ENCODE data around the gene RICTOR.

The RICTOR gene, protein sequence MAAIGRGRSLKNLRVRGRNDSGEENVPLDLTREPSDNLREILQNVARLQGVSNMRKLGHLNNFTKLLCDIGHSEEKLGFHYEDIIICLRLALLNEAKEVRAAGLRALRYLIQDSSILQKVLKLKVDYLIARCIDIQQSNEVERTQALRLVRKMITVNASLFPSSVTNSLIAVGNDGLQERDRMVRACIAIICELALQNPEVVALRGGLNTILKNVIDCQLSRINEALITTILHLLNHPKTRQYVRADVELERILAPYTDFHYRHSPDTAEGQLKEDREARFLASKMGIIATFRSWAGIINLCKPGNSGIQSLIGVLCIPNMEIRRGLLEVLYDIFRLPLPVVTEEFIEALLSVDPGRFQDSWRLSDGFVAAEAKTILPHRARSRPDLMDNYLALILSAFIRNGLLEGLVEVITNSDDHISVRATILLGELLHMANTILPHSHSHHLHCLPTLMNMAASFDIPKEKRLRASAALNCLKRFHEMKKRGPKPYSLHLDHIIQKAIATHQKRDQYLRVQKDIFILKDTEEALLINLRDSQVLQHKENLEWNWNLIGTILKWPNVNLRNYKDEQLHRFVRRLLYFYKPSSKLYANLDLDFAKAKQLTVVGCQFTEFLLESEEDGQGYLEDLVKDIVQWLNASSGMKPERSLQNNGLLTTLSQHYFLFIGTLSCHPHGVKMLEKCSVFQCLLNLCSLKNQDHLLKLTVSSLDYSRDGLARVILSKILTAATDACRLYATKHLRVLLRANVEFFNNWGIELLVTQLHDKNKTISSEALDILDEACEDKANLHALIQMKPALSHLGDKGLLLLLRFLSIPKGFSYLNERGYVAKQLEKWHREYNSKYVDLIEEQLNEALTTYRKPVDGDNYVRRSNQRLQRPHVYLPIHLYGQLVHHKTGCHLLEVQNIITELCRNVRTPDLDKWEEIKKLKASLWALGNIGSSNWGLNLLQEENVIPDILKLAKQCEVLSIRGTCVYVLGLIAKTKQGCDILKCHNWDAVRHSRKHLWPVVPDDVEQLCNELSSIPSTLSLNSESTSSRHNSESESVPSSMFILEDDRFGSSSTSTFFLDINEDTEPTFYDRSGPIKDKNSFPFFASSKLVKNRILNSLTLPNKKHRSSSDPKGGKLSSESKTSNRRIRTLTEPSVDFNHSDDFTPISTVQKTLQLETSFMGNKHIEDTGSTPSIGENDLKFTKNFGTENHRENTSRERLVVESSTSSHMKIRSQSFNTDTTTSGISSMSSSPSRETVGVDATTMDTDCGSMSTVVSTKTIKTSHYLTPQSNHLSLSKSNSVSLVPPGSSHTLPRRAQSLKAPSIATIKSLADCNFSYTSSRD (N-terminal part only)

DNA sequence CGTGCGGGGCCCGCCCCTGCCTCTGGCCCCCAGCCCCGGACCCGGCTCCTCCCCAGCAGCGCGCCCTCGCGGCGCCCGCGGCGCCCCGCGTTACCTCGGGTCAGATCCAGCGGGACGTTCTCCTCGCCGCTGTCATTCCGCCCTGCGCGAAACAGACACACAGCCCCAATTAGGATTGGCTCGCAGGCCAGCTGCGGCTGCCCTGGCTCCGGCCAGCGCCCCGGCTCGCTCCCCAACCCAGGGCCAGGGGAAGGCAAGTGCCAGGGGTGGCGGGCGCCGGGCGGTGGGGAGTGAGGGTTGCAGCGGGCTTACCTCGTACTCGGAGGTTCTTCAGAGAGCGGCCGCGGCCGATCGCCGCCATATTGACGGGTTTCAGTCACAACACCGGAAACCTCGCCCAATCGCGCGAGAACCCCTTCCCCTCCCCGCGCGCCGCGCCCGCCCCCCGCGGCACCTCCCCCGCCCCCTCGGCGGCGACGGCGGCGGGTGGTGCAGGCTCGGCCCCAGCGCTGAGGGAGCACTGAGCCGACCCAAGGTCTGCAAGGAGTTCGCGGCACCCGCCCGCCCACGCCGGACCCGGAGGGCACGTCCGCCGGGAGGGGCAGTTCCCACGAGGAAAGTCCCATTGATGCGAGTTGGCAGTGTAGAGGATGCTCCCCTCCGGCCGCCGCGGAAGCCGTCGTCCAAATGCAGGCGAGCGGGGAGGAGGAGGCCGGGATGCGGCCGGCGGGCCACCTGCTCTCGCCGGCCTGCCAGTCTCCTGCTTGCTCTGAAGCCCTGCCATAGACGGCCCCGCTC is at the start of gene RICTOR:
TSS of gene RICTOR (minus strand) at position 383 of the 798 bp plus-strand sequence. CDS start at position 361, 22 bp downstream.
- Mint-ChIP-seq H3K9me3 (no peaks in the 10 kb centered on the region), H3K27me3 (no peaks in the 10 kb centered on the region), H3K4me1 (peaks cover 13 to 31% of the 10 kb centered on the region in 2 donors), H3K27ac (peak within 1 kb of the TSS; percentile 95), H3K4me3 (peak within 1 kb of the TSS; percentile 89 to 97), H3K36me3 (peaks cover 0 to 4% of the 10 kb centered on the region in 2 donors)
- ATAC-seq (replicated peaks) (peak; percentile 84 to 85), DNase-seq (peak; percentile 90)

DNA sequence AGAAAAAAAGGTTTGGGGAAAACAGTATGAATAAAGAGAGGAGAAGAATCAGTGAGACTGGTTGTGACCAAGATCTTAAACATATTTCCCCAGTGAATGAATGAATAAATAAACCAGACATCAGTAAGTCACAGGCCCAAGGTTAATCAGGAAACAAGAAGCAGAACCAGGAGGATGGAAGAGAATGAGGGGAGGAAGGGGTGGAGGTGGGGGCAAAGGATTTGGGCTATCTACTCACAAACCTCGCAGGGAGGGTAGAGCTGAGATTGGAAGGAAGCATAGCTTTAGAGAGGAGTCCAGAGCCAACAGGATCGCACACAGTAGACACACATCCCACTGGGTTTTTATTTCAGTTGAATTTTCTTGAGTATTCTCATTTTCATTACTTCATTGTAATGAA is 47.7 kb upstream of the RICTOR start:
- DNase-seq = no peak
- no peaks in the 10 kb centered on the region for H3K27me3 Mint-ChIP-seq
- H3K27ac Mint-ChIP-seq = no peak overlapping the region
- no peaks in the 10 kb centered on the region for H3K36me3 Mint-ChIP-seq
- no peak overlapping the region for H3K4me3 Mint-ChIP-seq
- no peak for ATAC-seq (replicated peaks)
- no peaks in the 10 kb centered on the region for H3K4me1 Mint-ChIP-seq
- H3K9me3 Mint-ChIP-seq = no peaks in the 10 kb centered on the region

DNA sequence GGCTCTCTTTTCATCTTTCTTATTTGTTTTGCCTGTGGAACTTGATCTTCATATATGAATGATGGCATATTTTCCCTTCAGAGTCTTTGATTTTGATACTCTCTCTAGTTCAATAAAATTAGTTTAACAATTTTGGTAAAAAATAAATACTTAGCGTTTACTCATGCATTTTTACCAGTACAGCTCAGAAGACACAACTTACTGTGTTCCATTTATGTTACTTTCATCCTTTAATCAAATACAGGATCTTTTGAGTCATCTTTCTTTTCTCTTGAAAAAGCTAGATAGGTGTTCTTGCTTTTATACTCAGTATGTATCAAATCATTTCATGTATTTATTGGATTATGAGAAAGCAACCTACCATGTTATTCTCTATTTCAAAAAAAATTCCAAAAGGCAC is 47.1 kb upstream of the RICTOR start:
- no peak overlapping the region for H3K4me3 Mint-ChIP-seq
- H3K9me3 Mint-ChIP-seq = no peaks in the 10 kb centered on the region
- DNase-seq (no peak), ATAC-seq (replicated peaks) (no peak)
- H3K27ac Mint-ChIP-seq = no peak overlapping the region
- no peaks in the 10 kb centered on the region for H3K36me3 Mint-ChIP-seq
- H3K4me1 Mint-ChIP-seq = no peaks in the 10 kb centered on the region
- no peaks in the 10 kb centered on the region for H3K27me3 Mint-ChIP-seq

DNA sequence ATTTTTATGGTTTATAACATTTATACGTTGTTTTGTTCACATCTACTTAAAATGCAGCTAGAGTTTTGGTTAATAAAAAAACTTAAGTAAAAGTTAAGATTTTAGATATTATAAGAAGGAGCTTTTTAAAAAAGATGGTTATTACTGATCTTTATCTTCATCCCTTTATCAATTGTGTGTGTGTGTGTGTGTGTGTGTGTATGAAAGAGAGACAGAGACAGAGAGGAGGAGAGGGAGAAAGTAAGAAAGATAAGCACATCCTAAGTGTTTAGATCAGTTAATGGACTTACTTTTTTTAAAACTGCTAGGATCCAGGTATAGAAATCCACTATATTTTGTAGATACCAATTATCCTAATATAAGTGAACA is 45.8 kb upstream of the RICTOR start:
- H3K27me3 Mint-ChIP-seq = no peaks in the 10 kb centered on the region
- no peak for ATAC-seq (replicated peaks)
- no peak overlapping the region for H3K27ac Mint-ChIP-seq
- no peaks in the 10 kb centered on the region for H3K4me1 Mint-ChIP-seq
- no peaks in the 10 kb centered on the region for H3K36me3 Mint-ChIP-seq
- H3K4me3 Mint-ChIP-seq = no peak overlapping the region
- no peak for DNase-seq
- no peaks in the 10 kb centered on the region for H3K9me3 Mint-ChIP-seq

DNA sequence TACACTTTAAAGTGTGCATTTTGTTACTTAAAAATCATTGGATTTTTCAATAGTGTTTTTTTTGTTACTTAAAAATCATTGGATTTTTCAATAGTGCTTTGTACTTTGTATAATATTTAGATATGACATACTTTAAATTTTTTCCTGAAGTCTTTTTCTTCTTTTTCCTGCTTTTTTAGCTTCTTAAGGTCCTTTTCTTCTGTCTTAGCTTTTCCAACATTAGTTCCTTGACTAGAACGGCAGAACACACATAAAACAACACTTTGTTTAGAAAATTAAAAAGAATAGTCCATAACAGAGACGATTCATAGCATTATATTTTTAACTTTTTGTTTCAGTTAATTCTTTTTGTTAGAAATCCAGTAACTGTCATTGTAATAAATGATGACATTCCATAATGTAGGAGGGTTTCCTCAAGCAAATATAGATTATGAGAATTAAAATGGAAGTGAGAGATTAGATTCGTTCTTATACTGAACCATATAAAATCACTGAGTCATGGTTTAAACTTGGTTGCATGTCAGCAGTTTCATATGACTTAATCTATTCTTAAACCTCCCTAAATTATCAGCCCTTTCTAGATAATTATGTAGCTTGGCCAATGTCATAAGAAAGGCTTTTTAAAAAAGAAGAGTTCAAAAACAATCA is 45.3 kb upstream of the RICTOR start:
- Mint-ChIP-seq H3K4me1 (no peaks in the 10 kb centered on the region), H3K27ac (no peak overlapping the region), H3K27me3 (no peaks in the 10 kb centered on the region), H3K9me3 (no peaks in the 10 kb centered on the region), H3K36me3 (no peaks in the 10 kb centered on the region), H3K4me3 (no peak overlapping the region)
- ATAC-seq (replicated peaks) (no peak), DNase-seq (no peak)

DNA sequence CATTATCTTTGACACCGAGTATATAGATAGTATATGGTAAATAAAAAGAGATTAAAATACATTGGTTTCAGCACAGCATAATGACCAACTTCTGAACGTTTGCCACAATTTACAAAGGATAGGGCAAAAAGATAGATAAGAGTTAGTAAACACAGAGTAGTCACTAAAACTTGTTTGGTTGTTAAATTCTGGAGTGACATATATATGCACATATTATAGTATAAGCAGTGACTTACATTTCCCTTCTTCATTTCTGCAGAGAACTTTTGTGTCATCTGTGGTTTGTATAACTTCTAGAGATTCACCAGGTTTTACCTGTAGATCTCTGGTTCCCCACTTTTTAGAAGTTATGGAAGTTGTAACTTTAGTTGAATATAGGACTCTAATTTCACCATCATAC is 44.4 kb upstream of the RICTOR start:
- no peak for DNase-seq
- Mint-ChIP-seq H3K27ac (no peak overlapping the region), H3K4me3 (no peak overlapping the region), H3K36me3 (no peaks in the 10 kb centered on the region), H3K4me1 (no peaks in the 10 kb centered on the region), H3K9me3 (no peaks in the 10 kb centered on the region), H3K27me3 (no peaks in the 10 kb centered on the region)
- ATAC-seq (replicated peaks) = no peak

DNA sequence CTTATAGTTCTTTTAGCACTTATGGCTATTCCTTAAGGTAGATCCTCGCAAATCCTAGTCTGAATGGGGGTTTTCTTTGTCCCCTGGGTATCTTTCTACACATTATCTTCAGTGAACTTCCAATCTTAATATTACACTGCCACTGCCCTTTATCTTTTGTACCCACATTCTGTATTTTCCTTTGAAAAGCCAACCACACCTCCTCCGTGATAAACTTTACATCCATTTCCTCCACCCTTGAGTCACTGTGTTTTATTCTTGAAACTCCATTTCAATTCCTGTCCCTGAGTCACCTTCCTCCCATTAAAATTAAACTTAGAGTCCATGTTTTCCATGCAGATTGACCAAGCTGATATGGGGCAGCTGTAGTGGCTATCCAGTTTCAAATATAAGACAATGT is 43.2 kb upstream of the RICTOR start:
- Mint-ChIP-seq H3K27me3 (no peaks in the 10 kb centered on the region), H3K36me3 (no peaks in the 10 kb centered on the region), H3K27ac (no peak overlapping the region), H3K9me3 (no peaks in the 10 kb centered on the region), H3K4me1 (no peaks in the 10 kb centered on the region), H3K4me3 (no peak overlapping the region)
- DNase-seq (no peak), ATAC-seq (replicated peaks) (no peak)

DNA sequence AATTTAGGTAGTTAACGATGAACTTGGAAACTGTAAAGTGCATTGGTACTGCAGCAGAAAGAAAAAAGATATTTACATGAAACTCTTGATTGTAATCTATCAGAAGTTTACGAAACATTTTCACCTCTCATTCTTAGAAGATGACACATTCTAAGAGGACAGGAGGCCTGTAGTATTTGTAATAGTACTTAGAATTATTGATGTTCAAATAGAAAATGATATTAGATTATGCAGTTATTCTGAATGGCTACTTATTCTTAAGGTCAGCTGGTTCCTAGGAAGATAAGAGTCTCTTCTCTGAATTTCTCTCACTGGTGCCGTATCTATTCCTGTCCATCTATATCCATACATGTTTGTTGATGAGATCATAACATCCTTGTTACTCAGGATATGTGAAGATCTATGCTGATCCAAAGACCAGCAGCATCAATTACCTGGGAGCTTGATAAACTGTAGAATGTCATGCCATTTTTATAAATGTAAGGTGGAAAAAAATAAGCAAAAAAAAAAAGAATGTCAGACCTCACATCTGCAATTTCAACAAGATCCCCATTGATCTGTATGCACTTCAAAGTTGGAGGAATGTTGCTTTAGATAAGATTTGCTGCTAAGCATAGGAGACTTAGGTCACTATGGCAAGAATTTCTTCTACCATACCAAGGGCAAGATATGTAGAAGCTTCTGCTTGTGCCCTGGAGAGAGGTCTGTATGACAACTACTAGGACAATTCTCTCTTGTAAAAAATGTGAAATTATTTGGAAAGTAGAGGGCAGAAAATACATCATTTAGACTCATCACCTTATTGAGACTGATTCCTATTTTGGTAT is 42.4 kb upstream of the RICTOR start:
- Mint-ChIP-seq H3K27ac (no peak overlapping the region), H3K9me3 (no peaks in the 10 kb centered on the region), H3K4me1 (no peaks in the 10 kb centered on the region), H3K4me3 (no peak overlapping the region), H3K36me3 (no peaks in the 10 kb centered on the region), H3K27me3 (no peaks in the 10 kb centered on the region)
- no peak for DNase-seq
- no peak for ATAC-seq (replicated peaks)

DNA sequence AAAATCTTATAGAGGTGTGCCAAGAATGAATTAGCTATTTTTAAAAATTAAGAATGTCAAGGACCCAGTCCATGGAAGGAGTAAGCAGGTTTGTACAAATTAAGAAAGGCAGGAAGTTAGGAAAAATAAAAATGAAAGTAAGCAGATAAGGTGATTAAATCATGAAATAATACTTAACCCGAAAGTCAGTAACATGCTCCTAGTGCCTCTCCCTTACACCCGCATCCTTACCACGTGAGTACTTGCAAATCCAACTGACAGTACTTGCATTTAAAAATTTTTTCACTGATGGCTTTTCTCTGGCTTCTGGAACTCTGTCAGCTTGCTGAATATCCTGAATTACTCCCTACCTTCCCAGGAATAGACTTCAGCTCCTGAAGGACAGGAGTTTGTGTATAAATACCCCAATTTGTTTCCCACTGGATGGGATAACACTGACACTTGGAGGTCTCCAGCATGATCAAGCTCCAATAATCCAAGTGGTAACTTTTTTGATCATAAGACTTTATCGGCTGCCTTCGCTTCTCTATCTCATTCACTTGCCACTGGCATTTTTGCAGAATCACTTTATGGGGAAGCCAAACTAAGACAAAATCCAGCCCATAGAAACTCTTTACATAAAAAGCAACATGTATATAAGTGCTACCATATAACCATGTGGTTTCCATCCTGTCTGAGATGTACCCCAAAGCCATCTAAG is 41.6 kb upstream of the RICTOR start:
- H3K4me1 Mint-ChIP-seq = no peaks in the 10 kb centered on the region
- H3K9me3 Mint-ChIP-seq = no peaks in the 10 kb centered on the region
- no peaks in the 10 kb centered on the region for H3K36me3 Mint-ChIP-seq
- peaks cover 0 to 1% of the 10 kb centered on the region in 2 donors for H3K27me3 Mint-ChIP-seq
- no peak for ATAC-seq (replicated peaks)
- no peak overlapping the region for H3K27ac Mint-ChIP-seq
- no peak overlapping the region for H3K4me3 Mint-ChIP-seq
- no peak for DNase-seq

DNA sequence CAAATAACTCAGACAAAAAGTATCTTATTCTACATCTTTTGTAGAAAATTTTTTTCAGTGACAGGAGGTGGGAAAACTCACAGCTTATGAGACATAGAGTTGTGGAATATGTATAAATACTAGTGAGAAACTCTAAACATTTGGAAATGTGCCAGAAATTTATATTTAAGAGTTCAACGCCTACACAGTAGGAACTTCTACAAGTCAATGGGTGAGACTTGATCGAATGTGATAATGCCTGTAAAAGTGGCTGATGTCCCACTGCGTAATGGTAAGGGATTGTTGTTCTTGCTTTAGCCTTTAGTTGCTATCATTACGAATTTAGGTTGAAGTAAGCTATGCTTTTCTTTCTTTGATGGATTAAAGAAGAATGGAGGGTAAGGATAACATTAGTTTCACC is 40.0 kb upstream of the RICTOR start:
- H3K27me3 Mint-ChIP-seq = peaks cover 0 to 4% of the 10 kb centered on the region in 2 donors
- ATAC-seq (replicated peaks) (no peak), DNase-seq (no peak)
- H3K4me1 Mint-ChIP-seq = no peaks in the 10 kb centered on the region
- H3K36me3 Mint-ChIP-seq = no peaks in the 10 kb centered on the region
- H3K4me3 Mint-ChIP-seq = no peak overlapping the region
- no peaks in the 10 kb centered on the region for H3K9me3 Mint-ChIP-seq
- no peak overlapping the region for H3K27ac Mint-ChIP-seq

DNA sequence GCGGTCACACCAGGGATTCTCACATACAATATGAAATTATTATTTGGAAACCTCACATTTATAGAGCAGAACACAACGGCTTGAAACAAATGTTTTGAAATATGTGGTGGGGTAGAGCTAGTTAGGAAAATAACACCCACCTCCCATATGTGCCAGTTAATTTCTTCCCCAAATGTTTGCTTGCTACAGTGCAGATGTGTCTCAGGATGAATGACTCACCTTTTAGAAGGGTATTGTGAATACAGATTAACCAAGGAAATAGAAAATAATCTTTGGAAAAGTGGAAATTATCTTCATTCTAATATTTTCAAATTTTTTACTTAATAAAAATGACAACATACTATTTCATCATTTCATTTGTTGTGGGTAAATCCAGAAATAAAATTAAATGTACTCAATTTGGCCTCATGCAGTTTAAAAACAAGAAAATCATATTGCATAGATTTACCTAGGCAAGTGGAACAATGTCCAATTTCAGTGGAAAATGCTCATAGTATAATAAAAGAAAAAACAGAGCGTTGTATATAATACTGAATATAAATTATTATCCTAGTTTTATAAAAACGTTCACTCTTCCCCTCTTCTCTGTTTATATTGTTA is 39.3 kb upstream of the RICTOR start:
- ATAC-seq (replicated peaks) = no peak
- H3K4me1 Mint-ChIP-seq = no peaks in the 10 kb centered on the region
- no peak overlapping the region for H3K27ac Mint-ChIP-seq
- H3K36me3 Mint-ChIP-seq = no peaks in the 10 kb centered on the region
- no peaks in the 10 kb centered on the region for H3K9me3 Mint-ChIP-seq
- H3K4me3 Mint-ChIP-seq = no peak overlapping the region
- peaks cover 0 to 4% of the 10 kb centered on the region in 2 donors for H3K27me3 Mint-ChIP-seq
- no peak for DNase-seq

DNA sequence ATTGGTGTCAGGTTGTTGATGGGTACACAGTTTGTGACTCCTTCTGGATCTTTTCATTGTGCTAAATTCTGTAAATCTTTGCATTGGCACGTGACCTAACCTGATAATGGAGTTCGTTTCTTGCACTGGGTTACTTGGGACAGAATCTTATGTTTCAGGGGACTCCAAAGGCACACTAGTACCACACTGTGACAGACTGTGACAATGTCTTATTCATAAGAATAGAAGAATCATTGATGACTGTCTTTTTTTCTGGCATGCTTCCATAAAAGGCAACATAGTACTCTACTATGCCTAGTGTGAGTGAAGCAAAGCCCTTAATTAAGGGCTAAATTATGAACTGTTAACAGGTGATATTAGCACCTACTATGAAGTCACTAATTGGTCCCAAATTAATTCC is 35.4 kb upstream of the RICTOR start:
- DNase-seq (no peak), ATAC-seq (replicated peaks) (no peak)
- no peaks in the 10 kb centered on the region for H3K9me3 Mint-ChIP-seq
- H3K4me1 Mint-ChIP-seq = no peaks in the 10 kb centered on the region
- no peaks in the 10 kb centered on the region for H3K36me3 Mint-ChIP-seq
- peaks cover 0 to 4% of the 10 kb centered on the region in 2 donors for H3K27me3 Mint-ChIP-seq
- no peak overlapping the region for H3K27ac Mint-ChIP-seq
- H3K4me3 Mint-ChIP-seq = no peak overlapping the region

All from stimulated activated naive B cell treated with anti-CD40 and anti-IgM and Interleukin-4, amounts not matched to agents 10 μg/mL and 1 μg/mL and 100 μg/mL, for 72 hours (primary cell).